IPS-11a (cell line): ENCODE data around the gene FRY.

ENCODE experiments used
- H3K4me3 ChIP-seq: one replicate; pipeline ENCODE4 v1.5.1; 2013; ENCODE audit warnings: low read depth, low read length, control low read depth

Gene FRY

DNA sequence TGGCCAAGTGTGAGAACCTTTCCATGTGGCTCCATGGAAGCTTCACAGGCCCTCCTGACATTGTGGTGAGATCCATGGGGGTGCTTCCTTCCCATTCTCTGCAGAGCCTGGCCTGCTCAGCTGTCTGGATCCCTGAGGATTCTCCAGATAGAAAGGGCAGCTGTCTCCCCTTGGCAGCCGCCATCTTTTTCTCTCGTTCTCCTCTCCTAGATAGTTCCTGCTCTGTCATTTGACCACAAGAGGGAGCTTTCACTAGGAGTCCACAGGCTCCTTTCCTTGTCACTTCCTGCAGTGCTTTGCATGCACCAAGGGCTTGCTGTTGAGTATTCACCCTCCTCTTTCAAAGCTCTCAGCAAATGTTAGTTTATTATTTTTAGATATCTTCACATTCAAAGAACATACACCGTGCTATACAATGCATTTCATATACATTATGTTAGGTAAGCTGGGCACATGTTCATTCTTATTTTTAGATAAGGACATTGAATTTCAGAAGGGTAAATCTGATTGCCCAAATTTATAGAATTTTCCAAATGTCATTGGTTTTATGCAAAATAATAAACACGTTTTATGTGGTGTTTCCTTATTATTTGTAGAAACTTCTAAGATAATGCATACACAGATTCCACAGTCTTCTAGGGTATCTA lies 133.2 kb downstream of the FRY start:
- H3K4me3 ChIP-seq: no peak overlapping the region

GRCh38 chr13:32165796-32166195 lies 134.2 kb downstream of the FRY start:
- no peak overlapping the region for H3K4me3 ChIP-seq

DNA sequence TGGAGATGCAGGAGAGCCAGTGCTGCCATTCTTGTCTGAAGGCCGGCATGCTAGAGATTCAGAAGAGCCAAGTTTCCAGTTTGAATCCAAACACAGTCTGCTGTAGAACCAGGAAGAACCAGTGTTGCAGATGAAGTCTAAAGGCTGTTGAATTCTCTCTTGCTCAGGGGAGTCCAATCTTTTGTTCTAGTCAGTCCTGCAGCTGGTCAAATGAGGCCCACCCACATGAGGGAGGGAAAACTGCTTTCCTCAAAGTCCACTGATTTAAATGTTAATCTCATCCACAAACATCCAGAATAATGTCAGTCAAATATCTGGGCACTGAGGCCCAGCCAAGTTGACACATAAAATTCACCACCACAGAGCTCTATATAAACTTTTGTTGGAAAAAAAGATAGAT lies 136.6 kb downstream of the FRY start:
- no peak overlapping the region for H3K4me3 ChIP-seq

DNA sequence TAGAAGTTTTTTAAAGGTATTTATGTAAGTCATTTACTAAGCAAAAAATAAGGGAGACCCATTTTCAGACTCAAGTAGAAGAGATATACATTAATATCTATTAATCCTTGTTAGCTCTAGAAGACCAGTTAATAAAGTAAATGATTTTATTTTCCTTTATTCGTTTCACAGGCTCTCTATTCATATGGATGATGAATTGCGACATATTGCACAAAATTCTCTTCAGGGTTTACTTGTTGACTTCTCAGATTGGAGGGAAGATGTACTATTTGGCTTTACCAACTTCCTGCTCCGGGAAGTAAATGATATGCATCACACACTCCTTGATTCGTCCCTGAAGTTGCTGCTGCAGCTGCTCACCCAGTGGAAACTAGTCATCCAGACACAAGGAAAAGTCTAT lies 139.3 kb downstream of the FRY start:
- no peak overlapping the region for H3K4me3 ChIP-seq

GRCh38 chr13:32173881-32174280 lies 142.3 kb downstream of the FRY start:
- no peak overlapping the region for H3K4me3 ChIP-seq

DNA sequence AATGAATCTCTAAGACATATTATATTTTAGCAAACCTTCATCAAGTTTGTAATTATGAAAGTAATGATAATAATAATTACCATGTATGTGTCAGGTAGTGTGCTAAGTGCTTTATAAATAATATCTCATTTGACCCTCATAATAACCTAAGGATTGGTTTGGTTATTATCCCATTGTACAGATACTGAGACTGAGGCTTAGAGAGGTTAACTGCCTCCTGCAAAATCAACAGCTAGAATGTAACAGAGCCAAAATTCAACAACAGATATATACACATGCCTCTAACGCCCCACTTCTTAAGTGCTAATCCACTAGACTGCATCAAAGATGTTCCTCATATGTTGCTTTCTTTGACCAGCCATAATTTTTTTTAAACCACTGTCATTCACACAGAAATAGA lies 142.8 kb downstream of the FRY start:
- no peak overlapping the region for H3K4me3 ChIP-seq

DNA sequence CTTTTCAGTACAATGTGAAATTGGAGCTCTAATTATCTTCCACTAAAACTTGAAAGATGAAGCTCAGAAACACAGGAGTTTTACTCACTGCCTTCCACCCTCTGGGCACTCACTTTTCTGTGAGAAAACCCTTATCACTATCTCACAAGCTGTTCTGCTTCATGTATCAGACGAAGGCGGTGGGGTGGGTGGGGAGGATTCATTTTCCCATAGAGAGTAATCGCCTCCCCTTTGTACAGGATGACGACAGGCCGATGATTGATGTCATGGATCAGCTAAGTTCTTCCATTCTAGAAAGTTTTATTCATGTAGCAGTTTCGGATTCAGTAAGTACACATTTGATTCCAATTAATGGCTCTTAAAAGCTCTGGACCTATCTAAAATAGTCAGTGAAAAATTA lies 143.7 kb downstream of the FRY start:
- H3K4me3 ChIP-seq: no peak overlapping the region

- no peak overlapping the region for H3K4me3 ChIP-seq
These were observed 144.4 kb downstream of the FRY start for GRCh38 chr13:32175943-32176342.

DNA sequence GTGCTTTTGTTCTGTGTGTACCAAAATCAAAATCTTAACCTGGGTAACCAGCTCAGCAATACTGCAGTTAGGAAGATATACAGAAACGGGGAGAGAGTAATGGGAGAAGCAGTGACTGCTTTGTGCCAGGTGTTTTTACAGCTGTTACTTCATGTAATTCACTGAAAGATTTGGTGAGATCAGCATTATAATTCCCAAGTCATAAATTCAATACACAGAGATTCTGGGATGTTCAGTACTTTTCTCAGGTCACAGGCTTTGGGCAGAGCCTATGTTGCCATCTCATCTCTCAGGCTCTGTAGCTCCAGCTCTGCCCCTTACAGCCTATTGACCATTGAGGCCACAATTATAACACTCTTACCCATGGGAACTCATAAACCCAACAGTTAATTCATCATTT lies 145.1 kb downstream of the FRY start:
- H3K4me3 ChIP-seq: no peak overlapping the region

DNA sequence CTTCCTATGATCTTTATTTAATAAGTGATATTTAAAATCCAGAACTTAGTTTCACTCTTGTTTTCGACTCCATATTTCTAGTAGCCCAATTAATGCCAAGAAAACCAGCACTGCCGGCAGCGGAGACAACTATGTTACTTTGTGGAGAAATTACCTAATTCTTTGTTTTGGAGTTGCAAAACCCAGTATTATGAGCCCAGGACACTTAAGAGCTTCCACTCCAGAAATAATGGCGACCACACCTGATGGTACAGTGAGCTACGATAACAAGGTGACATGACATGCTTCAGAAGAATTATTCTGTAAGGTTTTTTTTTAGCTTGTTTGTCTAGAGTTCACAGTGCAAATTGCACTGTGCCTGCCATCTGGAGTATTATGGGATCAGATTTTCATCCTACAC lies 147.2 kb downstream of the FRY start:
- no peak overlapping the region for H3K4me3 ChIP-seq

DNA sequence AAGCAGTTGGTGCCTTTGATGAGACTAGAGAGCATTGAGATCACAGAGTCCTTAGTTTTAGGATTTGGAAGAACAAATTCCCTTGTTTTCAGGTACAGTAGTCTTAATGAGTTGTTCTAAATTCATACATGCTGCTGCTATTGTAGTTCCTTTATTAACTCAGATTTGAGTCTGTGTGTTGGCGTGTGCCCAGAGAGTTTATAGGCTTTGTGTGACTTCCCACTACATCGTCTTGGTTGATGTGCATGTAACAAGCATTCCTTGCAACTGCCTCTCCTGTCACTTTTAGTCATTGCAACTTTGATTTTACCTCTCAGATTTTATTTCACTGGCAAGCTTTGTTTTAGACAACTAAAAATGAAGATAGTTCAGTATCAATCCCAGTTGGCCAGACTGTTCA lies 148.1 kb downstream of the FRY start:
- no peak overlapping the region for H3K4me3 ChIP-seq

DNA sequence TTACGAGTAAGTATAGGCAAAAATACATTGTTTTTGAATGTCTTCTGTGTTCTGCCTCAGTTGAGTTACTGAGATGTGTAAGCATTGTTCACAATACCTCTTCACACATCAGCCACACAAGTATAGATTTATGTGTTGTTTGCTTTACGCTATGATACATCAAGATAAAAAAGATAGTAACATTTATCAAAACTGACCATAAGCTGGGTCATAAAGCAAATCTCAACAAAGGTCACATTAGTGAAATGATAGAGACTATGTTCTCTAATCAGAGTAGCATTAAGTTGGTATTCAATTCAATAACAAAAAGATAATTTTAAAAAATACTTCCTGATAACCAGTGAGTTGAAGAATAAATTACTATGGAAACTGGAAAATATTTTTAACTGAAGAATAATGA lies 156.1 kb downstream of the FRY start:
- no peak overlapping the region for H3K4me3 ChIP-seq

DNA sequence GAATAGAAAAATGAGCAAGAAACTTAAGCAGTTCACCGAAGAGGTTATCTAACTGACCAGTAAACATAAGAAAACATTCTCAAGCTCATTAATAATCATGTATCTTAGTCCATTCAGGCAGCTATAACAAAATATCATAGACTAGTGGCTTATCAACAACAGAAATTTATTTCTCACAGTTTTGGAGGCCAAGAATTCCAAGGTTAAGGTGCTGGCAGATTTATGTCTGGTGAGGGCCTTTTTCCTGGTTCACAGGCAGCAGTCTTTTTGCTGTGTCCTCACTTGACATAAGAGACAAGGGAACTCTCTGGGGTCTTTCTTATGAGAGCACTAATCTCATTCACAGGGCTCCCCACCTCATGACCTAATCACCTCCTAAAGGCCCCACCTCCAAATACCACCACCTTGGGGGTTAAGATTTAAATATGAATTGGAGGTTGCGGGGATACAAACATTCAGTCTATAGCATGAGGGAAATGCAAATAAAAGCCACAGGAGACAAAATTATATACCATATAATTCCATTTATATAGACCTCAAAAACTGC lies 160.0 kb downstream of the FRY start:
- H3K4me3 ChIP-seq: no peak overlapping the region

GRCh38 chr13:32195713-32196112 lies 164.1 kb downstream of the FRY start:
- no peak overlapping the region for H3K4me3 ChIP-seq

DNA sequence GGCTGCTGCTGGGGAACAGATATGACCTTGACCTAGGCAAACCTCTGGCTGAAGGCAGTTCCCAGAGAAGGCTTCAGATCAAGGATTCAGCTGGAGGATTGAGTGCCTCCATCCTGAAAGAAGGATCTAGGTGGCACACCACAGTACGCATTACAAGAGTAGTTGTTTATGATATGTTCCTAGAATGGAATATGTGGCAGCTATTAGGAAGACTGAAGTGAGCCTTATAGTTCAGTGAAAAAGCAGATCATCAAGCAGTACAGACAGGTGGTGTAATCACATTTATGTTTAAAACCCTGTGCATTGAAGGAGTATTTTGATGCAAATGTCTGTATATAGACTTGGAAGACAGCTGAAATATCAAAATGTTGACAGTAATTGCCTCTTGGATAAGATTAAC lies 167.6 kb downstream of the FRY start:
- H3K4me3 ChIP-seq: no peak overlapping the region

GRCh38 chr13:32200741-32201140 lies 169.2 kb downstream of the FRY start:
- H3K4me3 ChIP-seq: no peak overlapping the region

DNA sequence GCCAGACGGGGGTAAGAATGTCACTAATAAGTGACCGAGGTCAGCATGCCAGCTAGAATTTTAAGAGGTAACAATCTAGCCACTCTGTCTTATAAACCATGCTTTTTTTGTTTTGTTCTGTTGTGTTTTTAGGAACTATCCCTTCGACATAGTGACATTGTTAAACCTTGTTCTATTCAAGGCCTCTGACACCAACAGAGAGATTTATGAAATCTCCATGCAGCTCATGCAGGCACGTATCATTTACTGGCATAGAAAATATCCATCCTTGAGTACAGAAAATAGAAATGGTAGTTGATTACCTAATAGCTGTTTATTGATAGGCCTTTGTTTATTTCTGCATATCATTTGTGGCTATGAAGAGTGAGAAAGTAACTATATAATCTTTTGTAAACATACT lies 170.2 kb downstream of the FRY start:
- no peak overlapping the region for H3K4me3 ChIP-seq

DNA sequence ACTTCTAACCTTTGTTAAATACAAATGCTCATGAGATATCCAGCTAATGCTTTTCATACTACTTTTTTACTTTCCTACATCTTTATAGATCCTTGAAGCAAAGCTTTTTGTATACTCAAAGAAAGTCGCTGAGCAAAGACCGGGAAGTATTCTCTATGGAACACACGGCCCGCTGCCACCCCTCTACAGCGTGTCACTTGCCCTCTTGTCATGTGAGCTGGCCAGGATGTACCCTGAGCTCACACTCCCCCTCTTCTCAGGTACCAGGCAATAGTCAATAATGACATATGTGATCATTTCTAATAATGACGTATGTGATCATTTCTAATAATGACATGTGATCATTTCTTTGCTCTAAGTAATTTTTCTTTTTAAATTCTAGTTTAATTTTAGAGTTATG lies 170.7 kb downstream of the FRY start:
- no peak overlapping the region for H3K4me3 ChIP-seq

GRCh38 chr13:32203221-32203620 lies 171.6 kb downstream of the FRY start:
- no peak overlapping the region for H3K4me3 ChIP-seq

DNA sequence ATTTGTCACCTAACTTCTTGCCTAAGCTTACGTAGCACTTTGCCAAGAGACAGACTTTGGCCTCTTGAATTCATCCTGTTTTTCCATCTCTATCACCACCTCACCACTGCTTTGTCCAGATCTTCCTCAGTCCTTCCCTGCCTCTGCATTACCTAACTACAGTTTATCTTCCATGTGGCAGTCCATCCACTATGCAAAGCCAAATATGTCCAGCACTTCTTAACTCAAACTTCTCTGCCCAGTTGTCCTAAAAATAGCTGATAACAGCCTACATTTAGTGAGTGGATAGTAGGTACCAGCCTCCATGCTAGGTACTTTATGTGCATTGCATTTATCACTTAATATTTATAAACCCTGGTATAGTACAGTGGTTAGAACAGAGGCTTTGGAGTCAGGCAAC lies 172.2 kb downstream of the FRY start:
- no peak overlapping the region for H3K4me3 ChIP-seq

DNA sequence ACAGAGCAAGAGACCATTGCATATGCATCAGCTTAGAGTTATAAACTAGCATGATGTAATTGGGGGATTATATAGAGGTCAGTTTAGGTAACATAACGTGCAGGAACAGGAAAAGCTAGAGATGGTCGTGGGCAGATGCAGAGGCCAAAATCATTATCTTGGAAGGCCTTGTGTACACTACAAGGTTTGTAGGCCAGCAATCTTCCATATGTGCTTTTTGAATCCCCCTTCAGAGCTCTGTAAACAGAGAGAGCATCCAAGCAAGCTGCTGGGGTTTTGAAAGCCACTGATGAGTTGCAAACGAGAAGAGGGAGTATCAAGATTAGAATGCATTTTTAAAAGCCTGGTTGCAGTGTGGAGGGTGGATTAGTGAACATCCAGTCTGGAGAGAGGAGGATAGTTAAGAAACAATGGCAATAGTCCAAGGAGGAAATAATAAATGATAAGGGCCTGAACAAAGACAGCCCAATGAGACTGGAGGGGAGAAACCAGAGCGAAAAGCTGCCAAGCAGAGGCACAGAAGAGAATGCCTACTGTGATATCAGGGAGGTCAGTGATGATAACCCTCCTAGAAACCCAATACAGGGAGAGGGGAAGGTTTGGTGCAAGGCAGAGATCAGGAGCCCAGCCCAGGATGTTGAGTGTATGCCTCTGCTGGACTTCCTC lies 174.0 kb downstream of the FRY start:
- H3K4me3 ChIP-seq: no peak overlapping the region

DNA sequence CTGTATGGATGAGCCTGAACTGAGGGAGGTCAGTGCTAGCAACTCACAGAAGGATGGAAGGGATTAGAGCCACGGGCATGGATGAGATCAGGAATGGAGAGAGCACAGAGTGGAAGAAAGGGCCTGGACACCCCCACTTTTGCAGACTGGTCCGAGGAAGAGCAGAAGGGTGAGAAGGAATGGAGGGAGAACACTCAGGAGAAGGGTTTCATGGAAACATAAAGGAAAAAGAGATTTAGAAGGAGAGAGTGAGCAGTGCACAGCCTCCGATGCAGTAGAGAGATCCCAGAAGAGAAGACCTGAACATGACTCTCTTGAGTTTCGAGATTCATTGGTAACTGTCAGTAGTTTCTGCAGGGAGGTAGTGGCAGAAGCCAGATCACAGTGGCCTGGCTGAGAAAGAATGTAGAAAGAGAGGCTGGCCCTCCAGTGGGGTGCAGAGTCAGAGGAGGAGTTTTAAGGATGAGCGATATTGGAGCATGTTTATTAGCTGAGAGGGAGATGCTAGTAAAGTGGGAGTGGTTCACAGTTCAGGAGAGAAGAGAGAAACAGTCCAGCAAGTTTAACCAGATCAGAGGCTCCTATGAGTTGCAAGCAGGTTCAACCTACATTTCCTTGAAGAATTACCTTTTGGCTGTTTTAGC lies 174.6 kb downstream of the FRY start:
- no peak overlapping the region for H3K4me3 ChIP-seq
